Superior temporal gyrus (tissue), 1 donor: ENCODE results near the gene TMEM170A.
"Not testable (repeated sequence)": the region's sequence is repeated elsewhere in the genome, so short reads cannot be mapped to it uniquely, and the experiment has no call there.

Experiments
- DNase-seq: peaks from one replicate; pipeline ENCODE4 v3.0.0-alpha.2; 2016; ENCODE audit errors: extremely low spot score

Gene TMEM170A

DNA sequence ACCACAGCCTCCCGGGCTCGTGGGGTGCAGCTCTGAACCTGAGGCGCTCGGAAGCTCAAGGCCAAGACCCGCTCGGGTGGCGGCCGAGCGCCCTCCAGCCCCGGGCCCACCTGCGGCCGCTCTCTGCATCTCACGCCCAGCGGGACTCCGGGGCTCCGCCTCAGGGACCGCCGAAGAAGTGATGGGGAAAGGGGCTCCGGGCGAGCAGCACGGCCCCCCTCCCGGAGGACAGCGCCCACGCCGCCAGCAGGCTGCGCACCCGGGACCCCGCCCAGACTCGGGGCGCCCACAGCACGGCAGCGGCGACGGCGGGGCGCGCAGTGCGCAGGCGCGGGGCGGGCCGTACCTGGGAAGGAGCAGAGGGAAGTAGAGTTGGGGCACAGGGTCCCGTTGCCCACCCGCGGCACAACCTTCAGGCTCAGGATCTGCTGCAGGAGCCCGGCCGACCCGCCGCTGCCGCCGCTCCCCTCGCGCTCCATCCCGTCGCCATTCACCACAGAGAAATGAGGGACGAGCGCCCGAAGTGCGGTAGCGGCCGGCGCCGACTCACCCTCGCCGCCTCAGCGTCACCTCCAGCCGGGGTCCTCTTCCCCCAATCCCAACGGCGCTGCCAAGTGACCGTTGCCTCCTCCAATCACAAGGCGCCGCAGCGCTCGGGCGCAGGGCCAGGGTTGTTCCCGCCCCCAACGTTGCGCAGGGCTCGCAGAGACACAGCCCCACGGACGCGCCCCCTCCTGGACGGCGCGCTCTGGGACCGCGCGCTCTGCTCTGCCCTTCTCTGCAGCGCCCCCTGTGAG, at the start of gene TMEM170A:
TSS of gene TMEM170A (minus strand) at position 568 of the 797 bp plus-strand sequence. CDS start at position 479, 89 bp downstream.
- DNase-seq, result peak; percentile 99

GRCh38 chr16:75506574-75506973, 42.1 kb upstream of the TMEM170A start:
- DNase-seq, result no peak

DNA sequence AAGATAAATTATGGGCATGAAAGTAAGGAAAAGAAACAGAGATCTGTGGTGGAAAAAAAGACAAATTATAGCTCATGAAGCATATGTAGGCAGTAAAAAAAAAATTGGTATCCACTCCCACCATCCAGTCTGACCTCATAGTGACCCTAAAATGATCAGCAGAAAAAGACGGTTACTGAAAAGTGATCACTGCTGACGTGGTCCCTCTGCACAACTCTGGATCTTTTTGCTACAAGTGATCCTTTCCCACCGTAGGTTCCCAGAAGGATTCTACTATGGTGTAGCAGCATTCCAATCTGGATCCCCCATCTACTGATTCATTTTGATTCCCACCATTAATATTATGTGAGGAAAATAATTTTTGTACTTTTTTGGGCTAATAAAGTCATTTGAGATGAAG, 41.6 kb upstream of the TMEM170A start:
- no peak for DNase-seq

GRCh38 chr16:75503801-75504200, 39.3 kb upstream of the TMEM170A start:
- DNase-seq, result no peak

GRCh38 chr16:75502916-75503605, 38.6 kb upstream of the TMEM170A start:
- DNase-seq, result no peak

- DNase-seq, result not testable (repeated sequence)
Observed at GRCh38 chr16:75501820-75502219, 37.3 kb upstream of the TMEM170A start.

- DNase-seq, result no peak
Observed at GRCh38 chr16:75501359-75501758, 36.9 kb upstream of the TMEM170A start.

DNA sequence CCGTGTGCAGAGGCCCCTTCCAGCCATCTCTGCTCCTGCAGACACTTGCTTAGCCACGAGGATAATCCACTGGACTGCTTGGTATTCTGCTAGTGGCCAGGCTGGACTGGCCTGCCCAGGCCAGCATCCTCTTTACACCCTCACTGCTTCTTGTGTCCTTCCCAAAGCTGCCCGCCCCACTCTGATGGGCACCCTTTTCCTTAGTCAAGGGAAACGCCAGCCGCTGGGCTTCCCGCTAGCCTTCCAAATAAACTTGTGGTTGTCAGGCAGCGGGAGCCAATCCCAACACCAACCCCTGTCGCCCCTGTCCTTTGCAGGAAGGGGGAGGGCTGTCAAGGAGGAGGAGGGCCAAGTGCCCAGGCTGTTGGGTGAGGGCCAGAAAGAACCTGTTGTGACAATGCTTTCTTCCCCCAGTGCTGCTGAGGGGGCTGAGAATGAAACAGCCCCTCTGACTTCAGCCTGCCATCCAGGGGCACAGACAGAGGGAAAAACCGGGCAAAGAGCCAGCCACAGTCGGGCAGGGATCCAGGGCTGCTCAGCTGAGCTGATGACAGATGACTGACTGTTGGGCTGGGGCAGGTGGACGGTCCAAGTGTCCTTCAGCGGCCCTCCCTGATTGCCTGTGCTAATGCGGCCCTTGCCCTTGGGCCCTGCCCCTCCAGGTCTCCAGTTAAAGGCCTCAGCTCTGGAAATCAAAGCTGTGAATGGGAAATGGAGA, 34.3 kb upstream of the TMEM170A start:
- peak; percentile 80 for DNase-seq

DNA sequence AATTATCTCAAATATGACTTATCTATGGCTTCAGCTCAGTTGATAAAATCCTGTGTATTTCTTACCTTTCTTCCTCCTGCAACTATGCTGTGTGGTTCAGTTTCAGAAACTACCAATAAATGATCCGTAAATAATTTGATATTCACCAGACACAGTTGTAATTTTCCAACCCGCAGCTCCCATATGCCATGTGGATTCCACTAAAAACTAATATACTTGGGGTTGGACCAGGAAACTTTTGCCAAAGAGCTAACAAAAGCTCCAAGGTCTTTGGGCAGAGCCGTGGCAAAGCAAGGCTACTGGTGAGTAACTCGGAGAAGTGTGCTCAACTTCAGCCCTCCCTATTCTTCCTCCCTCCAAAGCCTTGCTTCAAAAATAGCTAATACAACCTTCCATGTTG, 33.1 kb upstream of the TMEM170A start:
- DNase-seq, result no peak

GRCh38 chr16:75495076-75495674, 30.7 kb upstream of the TMEM170A start, which contains the start of gene CHST6:
TSS of gene CHST6 (minus strand) at chr16:75495441. CDS start at chr16:75479828, 15,613 bp downstream.
- DNase-seq, result peak; percentile 79

DNA sequence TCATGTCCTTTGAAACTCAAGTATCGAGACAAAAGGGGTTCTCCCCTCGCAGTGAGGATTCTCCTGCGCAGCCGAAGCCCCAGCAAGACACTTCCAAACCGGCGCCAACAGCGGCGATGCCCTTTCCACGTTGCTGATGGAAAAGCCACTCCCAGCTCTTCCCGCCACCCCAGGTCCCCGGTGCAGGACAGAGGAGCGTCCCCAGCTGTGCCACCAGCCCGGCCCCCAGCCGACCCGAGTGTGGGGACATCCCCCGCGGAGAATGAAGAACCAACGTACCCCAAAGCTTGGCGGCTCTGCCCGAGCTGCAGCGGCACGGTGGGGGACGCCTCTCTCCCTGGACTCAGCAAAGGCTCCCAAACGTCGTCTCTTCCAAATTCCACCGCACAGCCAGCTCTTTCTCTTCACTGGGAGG, 30.2 kb upstream of the TMEM170A start:
- no peak for DNase-seq

DNA sequence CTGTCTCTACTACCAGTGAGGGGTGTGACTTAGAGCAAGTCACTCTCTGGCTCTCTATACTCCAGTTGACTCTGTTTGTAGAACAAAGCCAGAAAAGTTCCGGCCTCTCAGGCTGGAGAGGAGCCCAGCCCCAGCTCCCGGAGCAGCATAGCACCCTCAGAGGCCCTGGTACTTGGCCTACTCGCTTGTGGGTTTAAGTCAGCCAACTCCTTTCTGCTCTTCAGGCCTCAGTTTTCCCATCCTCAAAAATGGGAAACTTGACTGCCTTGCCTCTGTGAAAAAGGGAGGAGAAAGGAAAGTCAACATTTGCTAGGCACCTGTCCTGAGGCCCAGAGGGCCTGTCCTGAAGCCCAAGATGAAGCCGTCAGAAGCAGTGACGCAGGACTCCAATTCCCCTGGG, 29.7 kb upstream of the TMEM170A start:
- no peak for DNase-seq

DNA sequence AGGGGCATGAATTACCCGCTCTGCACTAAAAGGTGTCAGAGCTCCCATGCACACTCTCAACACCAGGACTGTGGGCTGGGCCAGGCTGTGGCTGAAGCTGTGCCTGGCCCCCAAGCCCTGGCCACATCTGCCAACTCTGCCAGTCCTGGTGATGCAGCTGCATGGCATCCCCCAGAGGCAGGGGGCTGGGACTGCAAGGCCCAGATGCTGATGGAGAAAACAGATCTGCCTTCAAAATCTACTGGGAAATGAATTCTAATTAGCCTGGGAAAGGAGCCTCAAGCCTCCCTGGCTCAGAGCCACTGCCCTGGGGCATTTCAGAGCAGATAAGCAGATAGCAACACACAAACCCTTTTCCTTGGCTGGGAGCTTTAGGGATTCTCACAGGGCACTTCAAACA, 27.4 kb upstream of the TMEM170A start:
- peak; percentile 85 for DNase-seq

DNA sequence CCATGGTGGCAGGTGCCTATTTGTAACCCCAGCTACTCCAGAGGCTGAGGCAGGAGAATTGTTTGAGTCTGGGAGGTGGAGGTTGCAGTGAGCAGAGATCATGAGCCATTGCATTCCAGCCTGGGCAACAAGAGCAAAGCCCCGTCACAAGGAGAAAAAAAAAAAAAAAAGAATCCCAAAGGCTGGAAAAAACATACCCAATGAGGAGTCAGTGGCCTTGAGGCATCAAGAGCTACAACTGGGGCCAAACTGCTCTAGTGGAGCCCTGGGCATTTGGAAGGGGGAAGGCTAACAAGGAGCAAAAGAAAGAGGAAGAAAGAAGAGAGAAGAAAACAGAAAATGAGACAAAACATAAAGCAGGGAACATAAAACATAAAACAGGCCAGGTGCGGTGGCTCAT, 23.8 kb upstream of the TMEM170A start:
- no peak for DNase-seq

- DNase-seq, result no peak
Observed at GRCh38 chr16:75486676-75487313, 22.3 kb upstream of the TMEM170A start.

DNA sequence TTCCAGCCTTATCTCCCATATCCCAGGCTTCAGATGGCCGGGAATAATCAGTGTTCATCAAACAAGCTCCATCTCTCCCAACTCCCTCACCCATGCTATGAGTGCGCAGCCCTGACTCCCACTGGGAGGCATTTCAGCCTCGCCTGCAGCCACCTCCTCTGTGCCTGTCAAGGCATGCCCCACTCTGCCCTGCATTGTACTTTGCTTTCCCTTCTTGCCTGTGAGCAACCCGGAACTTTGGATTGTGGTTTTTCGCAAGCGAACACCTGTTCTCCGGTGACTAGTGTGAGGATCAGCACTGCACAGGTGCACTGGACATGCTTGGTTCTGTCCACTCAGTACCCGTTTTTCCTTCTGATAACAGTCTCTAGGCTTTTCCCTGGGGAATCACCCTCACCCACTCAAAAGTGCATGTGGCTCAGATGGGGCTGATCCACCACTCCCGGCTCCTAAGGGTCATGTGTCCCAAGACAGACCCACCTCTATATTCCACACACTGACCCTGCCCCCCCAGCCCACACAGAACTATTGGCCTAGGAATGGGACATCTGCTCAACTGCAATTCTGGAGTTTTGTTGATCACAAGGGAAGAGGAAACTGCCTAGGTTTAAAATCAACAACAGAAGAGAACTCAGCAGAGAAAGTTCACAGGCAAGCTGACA, 21.7 kb upstream of the TMEM170A start:
- no peak for DNase-seq

DNA sequence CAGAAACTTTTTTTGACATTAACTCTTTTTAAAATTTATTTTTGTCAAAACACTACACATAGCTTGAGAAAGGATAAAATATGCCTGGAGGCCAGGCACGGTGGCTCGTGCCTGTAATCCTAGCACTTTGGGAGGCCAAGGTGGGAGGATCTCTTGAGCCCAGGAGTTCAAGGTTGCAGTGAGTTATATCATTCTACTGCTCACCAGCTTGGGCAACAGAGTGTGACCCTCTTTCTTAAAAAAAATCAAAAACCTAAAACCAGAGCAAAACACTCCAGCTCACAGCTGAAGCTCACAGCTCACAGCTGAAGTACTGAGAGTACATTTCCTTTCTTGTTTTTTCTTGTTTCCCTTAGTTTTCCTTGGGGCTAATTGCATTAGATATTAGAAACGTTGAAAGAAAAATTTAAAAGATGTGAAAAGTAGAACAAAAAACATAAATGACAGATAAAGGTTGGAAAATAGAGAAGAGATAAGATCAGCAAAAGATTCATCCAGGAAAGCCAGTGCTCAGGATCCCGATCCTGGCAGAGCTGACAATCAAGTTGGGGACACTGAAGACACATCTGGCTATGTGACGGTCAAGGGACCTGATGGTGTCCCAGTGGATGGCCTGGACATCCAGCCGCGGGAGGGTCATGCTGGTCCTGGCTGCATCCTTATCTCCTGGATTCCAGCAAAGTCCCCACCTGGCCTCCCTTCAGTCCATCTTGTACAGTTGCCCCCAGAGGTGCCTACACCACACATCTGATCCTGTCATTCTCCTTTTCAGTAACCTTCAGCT, 20.9 kb upstream of the TMEM170A start:
- DNase-seq, result no peak

DNA sequence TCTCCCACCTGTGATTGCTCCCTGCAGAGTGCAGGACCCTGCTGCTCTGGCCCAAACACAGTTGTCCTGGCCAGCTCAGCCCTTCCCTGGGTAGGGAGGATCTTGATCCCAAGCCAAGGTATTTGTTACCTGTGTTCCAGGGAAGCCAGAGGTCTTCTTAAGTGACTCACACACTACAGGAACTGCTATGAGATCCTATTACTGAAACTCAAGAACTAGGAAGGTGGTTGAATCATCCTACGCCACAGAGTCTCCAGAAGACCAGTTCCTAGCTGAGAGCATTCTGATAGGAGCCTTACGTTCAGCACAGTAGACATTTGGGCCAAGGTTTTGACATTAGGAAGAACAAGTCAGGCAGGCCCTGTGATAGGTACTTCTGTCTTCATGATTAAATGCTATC, 18.7 kb upstream of the TMEM170A start:
- no peak for DNase-seq

- no peak for DNase-seq
Observed at GRCh38 chr16:75482434-75483205, 18.1 kb upstream of the TMEM170A start.
